Stomach (tissue), 9 donors: ENCODE measurements around the gene SOD3. TPM values are rescaled to one million over a fixed set of nuclear protein-coding genes. Genes with fewer than 3 reads are reported as not detected.

Experiments
- DNase-seq, 2 donors: peaks; one replicate each; pipeline versions ENCODE4 v3.0.0 to v3.0.0-alpha.2; 2013 to 2019
- H3K27ac ChIP-seq, 5 donors: fragments of 200-600 bp in 4 of 5; sonication (generic) in 4 of 5; one replicate each; pipeline ENCODE4 v1.5.1; 2013 to 2019; ENCODE audit warnings: mild to moderate bottlenecking in 1 of 5, moderate library complexity in 1 of 5
- H3K27me3 ChIP-seq, 3 donors: fragments of 200-600 bp; sonication (generic); one replicate each; pipeline ENCODE4 v1.5.1; 2017 to 2019; ENCODE audit warnings: mixed run types in 1 of 3
- H3K36me3 ChIP-seq, 4 donors: fragments of 200-600 bp; sonication (generic); 1 replicate in 3 of 4; 2 replicates in 1 of 4; pipeline ENCODE4 v1.5.1; 2016 to 2019
- H3K4me1 ChIP-seq, 4 donors: fragments of 200-600 bp; sonication (generic); one replicate each; pipeline ENCODE4 v1.5.1; 2016 to 2019
- H3K4me3 ChIP-seq, 4 donors: fragments of 200-600 bp; sonication (generic) in 3 of 4; one replicate each; pipeline ENCODE4 v1.5.1; 2016 to 2019; ENCODE audit warnings: mild to moderate bottlenecking in 1 of 4
- H3K9me3 ChIP-seq, 4 donors: fragments of 200-600 bp; sonication (generic); one replicate each; pipeline ENCODE4 v1.5.1; 2016 to 2019
- EP300 ChIP-seq: sonication (generic); formaldehyde crosslinking; IDR thresholded peaks from one replicate; pipeline ENCODE4 v1.6.1; 2017; ENCODE audit warnings: antibody characterized with exemption
- POLR2A ChIP-seq, 4 donors: fragments of 450-650 bp; IDR thresholded peaks; one replicate each; pipeline ENCODE4 v1.6.1; 2016; ENCODE audit warnings: antibody characterized with exemption in 4 of 4, control low read depth in 2 of 4, mild to moderate bottlenecking in 1 of 4, moderate library complexity in 1 of 4
- POLR2AphosphoS5 ChIP-seq, 3 donors: sonication (generic); formaldehyde crosslinking; IDR thresholded peaks; one replicate each; pipeline ENCODE4 v1.6.1; 2016; ENCODE audit warnings: antibody characterized with exemption in 3 of 3
- WGBS, 5 donors: extraction: QIAGEN DNeasy Blood & Tissue Kit in 3 of 5; methylation state at CpG; one replicate each; pipeline versions ENCODE4 v1.1.5 to v1.1.7; 2013 to 2018; 5-methylcytosine and 5-hydroxymethylcytosine counted together
- intact Hi-C: fragments of 100-400 bp; cut with DNase I; formaldehyde crosslinking; loops from one replicate; pipeline ENCODE4 v1.15.1; 2023; ENCODE audit warnings: low total_unique reads
- polyA plus RNA-seq, 3 donors: library from polyadenylated mRNA; stranded (reverse); fragments of 200-250 nt; gene quantifications; one replicate each; pipeline ENCODE4 v1.2.3, GENCODE V29; 2013
- total RNA-seq, 5 donors: library from RNA; depleted of rRNA; stranded (reverse); fragments of >200 nt; gene quantifications; one replicate each; pipeline versions ENCODE4 v1.1.0 to v1.2.3, GENCODE V29; 2014 to 2016
- TF ChIP-seq, protein P1 (sequence below), 7 experiments: fragments of 450-650 bp in 4 of 7; fragments of 200-600 bp in 3 of 7; sonication (generic) in 3 of 7; IDR thresholded peaks; one replicate each; pipeline ENCODE4 v1.5.1; 2016 to 2019; ENCODE audit warnings: antibody characterized with exemption in 7 of 7, control low read depth in 2 of 7, mild to moderate bottlenecking in 1 of 7
- donor health status: healthy with polysubstance abuse.
- donor health status: Bipolar disorder and iron deficiency.
- donor health status: healthy.

Gene SOD3
- total and polyA plus RNA-seq, 8 donors = 8.8 to 188 (median 39.5) TPM

DNA sequence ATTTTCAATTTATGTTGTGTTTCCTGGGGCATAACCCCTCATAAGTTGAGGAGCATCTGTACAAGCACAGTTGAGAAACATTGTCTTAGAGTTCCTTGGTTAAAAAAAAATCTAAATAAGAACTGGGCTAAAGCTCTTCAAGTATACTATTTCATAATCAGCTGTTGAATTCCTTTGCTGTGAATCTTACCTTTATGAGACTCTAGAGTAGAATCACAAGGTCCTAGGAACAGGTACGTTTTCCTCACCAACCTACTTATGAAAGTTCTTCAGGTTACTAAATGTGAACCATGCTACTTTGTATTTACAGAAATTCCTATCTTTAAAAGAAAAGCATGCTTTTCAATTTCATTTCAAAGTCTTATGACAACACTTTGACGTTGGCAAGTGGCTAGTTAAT lies 20.9 kb upstream of the SOD3 start:
- 26 to 37% (median 31%) methylated on average over 2 of the region's 2 CpGs for WGBS, 5 donors
- H3K36me3 ChIP-seq = no peaks in the 10 kb centered on the region
- intact Hi-C loops = no loop called here
- DNase-seq = no peak
- no peak overlapping the region for H3K4me3 ChIP-seq
- H3K9me3 ChIP-seq = no peaks in the 10 kb centered on the region
- no peak for TF ChIP-seq POLR2A (IDR thresholded peaks at IDR 0.05)
- TF ChIP-seq, protein P1, sequence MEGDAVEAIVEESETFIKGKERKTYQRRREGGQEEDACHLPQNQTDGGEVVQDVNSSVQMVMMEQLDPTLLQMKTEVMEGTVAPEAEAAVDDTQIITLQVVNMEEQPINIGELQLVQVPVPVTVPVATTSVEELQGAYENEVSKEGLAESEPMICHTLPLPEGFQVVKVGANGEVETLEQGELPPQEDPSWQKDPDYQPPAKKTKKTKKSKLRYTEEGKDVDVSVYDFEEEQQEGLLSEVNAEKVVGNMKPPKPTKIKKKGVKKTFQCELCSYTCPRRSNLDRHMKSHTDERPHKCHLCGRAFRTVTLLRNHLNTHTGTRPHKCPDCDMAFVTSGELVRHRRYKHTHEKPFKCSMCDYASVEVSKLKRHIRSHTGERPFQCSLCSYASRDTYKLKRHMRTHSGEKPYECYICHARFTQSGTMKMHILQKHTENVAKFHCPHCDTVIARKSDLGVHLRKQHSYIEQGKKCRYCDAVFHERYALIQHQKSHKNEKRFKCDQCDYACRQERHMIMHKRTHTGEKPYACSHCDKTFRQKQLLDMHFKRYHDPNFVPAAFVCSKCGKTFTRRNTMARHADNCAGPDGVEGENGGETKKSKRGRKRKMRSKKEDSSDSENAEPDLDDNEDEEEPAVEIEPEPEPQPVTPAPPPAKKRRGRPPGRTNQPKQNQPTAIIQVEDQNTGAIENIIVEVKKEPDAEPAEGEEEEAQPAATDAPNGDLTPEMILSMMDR (IDR thresholded peaks at IDR 0.05) = no peak
- TF ChIP-seq EP300 = no peak
- no peak for TF ChIP-seq POLR2AphosphoS5 (IDR thresholded peaks at IDR 0.05)
- peaks cover 0 to 24% (median 0%) of the 10 kb centered on the region in 4 donors for H3K4me1 ChIP-seq
- no peaks in the 10 kb centered on the region for H3K27me3 ChIP-seq
- H3K27ac ChIP-seq = no peak overlapping the region

DNA sequence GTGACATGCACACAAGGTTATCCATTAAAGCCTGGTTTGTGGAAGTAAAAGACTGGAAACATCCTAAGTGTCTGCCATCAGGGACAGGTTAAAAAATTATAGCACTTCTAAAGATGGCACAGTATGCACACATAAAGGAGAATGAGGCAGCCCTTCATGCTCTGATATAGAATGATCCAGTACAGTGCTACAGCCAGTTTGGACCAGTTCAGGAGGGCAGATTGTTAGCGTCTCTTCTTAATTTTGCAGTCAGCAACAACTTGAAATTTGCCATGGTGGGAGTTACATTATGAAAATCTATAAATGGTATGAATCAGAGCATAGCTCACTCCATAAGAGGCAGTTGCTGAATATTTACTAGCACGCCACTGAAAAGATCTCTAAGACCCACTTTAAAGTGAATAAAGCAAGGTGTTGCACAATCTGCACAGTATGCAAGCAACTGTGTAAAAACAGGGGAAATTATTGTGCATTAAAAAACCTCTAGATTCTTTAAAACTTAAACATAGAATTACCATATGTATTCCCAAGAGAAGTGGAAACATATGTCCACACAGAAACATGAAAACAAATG lies 20.3 kb upstream of the SOD3 start:
- TF ChIP-seq EP300 (no peak), POLR2A (IDR thresholded peaks at IDR 0.05) (no peak), POLR2AphosphoS5 (IDR thresholded peaks at IDR 0.05) (no peak)
- TF ChIP-seq, protein P1 (IDR thresholded peaks at IDR 0.05) = no peak
- H3K27ac ChIP-seq = no peak overlapping the region

DNA sequence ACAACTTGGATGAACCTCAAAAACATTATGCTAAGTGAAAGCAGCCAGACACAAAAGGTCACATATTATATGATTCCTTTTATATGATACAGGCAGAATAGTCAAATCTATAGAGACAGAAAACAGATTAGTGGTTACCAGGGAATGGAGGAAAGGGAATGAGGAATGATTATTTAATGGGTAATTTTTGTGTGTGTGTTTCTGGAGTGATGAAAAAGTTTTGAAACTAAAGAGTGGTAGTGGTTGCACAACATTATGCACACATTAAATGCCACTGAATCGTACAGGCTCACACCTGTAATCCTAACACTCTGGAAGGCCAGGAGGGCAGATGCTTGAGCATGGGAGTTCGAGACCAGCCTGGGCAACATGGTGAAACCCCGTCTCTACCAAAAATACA lies 19.6 kb upstream of the SOD3 start:
- peaks cover 0 to 20% (median 0%) of the 10 kb centered on the region in 4 donors for H3K4me1 ChIP-seq
- H3K27me3 ChIP-seq = no peaks in the 10 kb centered on the region
- H3K36me3 ChIP-seq = no peaks in the 10 kb centered on the region
- intact Hi-C loops = no loop called here
- TF ChIP-seq EP300 (no peak), POLR2AphosphoS5 (IDR thresholded peaks at IDR 0.05) (no peak), POLR2A (IDR thresholded peaks at IDR 0.05) (no peak)
- TF ChIP-seq, protein P1 (IDR thresholded peaks at IDR 0.05) = no peak
- DNase-seq = no peak
- H3K4me3 ChIP-seq = no peak overlapping the region
- no peak overlapping the region for H3K27ac ChIP-seq
- 83 to 92% (median 86%) methylated on average over 3 of the region's 3 CpGs for WGBS, 5 donors
- no peaks in the 10 kb centered on the region for H3K9me3 ChIP-seq

More for the DNA sequence above, 20.3 kb upstream of the SOD3 start:
- Histone ChIP-seq H3K36me3 (no peaks in the 10 kb centered on the region), H3K9me3 (no peaks in the 10 kb centered on the region), H3K4me1 (peaks cover 0 to 21% (median 0%) of the 10 kb centered on the region in 4 donors), H3K4me3 (no peak overlapping the region), H3K27me3 (no peaks in the 10 kb centered on the region)
- intact Hi-C loops = no loop called here
- 68 to 92% (median 88%) methylated on average over 2 of the region's 2 CpGs for WGBS, 5 donors
- DNase-seq = no peak

DNA sequence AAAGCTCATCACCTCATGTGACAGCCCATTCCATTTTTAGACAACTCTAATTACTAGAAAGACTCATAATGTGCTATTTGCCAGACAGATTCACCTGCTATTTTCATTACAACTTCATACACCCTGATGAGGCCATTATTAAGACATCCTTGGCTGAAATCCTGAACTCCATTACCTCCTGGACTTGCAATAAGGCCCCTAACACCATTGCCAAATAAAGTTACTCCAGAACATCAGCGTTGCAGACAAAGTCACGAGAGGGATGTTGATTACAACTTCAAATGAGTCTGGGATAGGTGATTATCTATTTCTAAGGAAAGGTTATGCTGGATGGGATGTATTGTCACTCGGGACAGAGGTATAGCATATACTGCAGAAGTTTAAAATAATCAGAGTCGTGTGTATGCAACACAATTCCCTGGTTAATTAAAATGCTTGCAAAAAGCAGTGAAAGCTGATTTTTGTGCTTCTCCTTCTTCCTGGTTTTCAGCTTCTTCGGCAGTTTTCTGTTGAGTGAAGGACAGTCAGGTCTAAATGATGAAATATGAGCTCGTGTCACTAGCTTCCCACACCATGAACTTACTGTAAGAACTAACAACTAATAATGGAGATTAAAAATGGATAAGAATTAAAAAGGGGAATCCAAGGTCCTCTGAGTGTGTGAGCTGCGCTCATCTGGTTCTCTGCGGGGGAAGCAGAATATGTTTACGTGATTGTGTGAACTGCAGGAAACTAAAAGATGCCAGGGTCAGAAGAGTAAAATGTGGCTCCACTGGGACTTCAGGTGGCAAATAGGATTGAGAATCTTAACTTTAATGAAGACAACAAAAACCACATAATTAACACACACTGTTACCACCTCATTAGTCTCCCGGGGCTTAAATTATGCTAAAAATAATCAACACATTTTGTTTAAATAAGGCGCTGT lies 17.6 kb upstream of the SOD3 start:
- TF ChIP-seq, protein P1 (IDR thresholded peaks at IDR 0.05) = no peak
- TF ChIP-seq POLR2A (IDR thresholded peaks at IDR 0.05) (no peak), EP300 (no peak), POLR2AphosphoS5 (IDR thresholded peaks at IDR 0.05) (no peak)
- H3K4me3 ChIP-seq = no peak overlapping the region
- intact Hi-C loops = no loop called here
- peak overlapping the region in 1 of 5 donors; percentile 67 for H3K27ac ChIP-seq
- H3K27me3 ChIP-seq = no peaks in the 10 kb centered on the region
- no peaks in the 10 kb centered on the region for H3K9me3 ChIP-seq
- DNase-seq = no peak
- no peaks in the 10 kb centered on the region for H3K36me3 ChIP-seq
- 65 to 75% (median 68%) methylated on average over 11 of the region's 11 CpGs for WGBS, 5 donors
- H3K4me1 ChIP-seq = peaks cover 0 to 30% (median 5%) of the 10 kb centered on the region in 4 donors
